ENCODE measurements around the gene ARPP19.

ARPP19 gene

GRCh38 chr15:52509500-52510245 is 59.2 kb downstream of the ARPP19 start:
- FAIRE-seq, result no peak

DNA sequence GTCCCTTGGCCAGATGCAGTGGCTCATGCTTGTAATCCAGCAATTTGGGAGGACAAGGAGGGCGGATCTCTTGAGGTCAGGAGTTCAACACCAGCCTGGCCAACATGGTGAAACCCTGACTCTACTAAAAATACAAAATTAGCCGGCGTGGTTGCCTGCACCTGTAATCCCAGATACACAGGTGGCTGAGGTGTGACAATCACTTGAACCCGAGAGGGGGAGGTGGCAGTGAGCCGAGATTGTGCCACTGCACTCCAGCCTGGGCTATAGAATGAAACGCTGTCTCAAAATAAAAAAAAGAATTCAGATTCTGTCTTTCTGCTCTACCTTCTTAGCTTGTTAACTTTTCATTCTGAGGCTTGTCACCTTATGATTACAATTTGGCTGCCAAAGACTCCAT is 62.3 kb downstream of the ARPP19 start:
- FAIRE-seq, result no peak

GRCh38 chr15:52505151-52505550 is 63.7 kb downstream of the ARPP19 start:
- no peak for FAIRE-seq

- no peak for FAIRE-seq
These were observed 64.9 kb downstream of the ARPP19 start for GRCh38 chr15:52503788-52504496.

DNA sequence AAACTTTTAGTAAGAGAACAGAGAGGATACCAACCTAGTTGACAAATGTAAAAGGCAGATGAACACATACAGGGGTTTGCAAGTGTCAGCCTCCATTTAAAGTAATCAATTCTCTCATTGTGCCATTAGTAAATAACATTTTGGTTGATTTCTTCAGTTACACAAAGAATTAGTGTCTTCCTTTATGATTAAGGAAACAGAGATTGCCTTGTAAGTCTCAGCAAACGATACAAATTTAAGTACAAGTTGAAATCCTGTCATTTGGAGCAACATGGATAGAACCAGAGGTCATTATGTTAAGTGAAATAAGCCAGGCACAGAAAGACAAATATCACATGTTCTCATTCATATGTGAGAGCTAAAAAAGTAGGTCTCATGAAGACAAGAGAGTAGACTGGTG is 66.2 kb downstream of the ARPP19 start:
- no peak for FAIRE-seq

DNA sequence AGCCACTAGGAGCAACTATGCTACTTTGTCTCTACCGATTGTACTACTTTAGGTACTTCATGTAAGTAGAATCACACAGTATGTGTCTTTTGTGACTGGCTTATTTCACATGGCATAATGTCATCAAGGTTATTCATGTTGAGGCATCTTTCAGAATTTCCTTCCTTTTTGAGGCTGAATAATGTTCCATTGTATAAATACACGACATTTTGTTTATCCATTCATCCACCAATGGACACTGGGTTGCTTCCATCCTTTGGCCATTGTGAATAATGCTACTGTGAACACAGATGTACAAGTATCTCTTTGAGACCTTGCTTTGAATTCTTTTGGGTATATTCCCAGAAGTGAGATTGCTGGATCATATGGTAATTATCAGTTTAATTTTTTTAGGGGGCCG is 69.3 kb downstream of the ARPP19 start:
- FAIRE-seq, result no peak

- FAIRE-seq, result no peak
These were observed 70.1 kb downstream of the ARPP19 start for GRCh38 chr15:52498706-52499105.
